Choroid plexus epithelial cell (primary cell): ENCODE measurements around the gene AUTS2.

Source experiments
- DNase-seq: peaks from one replicate; pipeline ENCODE4 v3.0.0-alpha.2; 2010; ENCODE audit warnings: low read depth
- H3K4me3 ChIP-seq: 2 replicates; pipeline ENCODE4 v1.5.1; 2011; ENCODE audit warnings: low read depth, mild to moderate bottlenecking, control low read depth, low read length, moderate library complexity
- CTCF ChIP-seq: conservative IDR thresholded peaks from 2 replicates; pipeline ENCODE4 v1.5.1; 2011; ENCODE audit warnings: low read depth, mild to moderate bottlenecking, control low read depth, inconsistent platforms, low read length, moderate library complexity

Gene AUTS2

GRCh38 chr7:70773406-70773805 is 1175.1 kb downstream of the AUTS2 start:
- H3K4me3 ChIP-seq = no peak overlapping the region
- no peak for TF ChIP-seq CTCF
- no peak for DNase-seq

- TF ChIP-seq CTCF = no peak
- no peak overlapping the region for H3K4me3 ChIP-seq
Measured at GRCh38 chr7:70774950-70775527, 1176.8 kb downstream of the AUTS2 start.

GRCh38 chr7:70775570-70776156 is 1177.4 kb downstream of the AUTS2 start:
- peak; percentile 12 for DNase-seq
- TF ChIP-seq CTCF = no peak
- no peak overlapping the region for H3K4me3 ChIP-seq

More at GRCh38 chr7:70774950-70775527, 1176.8 kb downstream of the AUTS2 start:
- DNase-seq = no peak

GRCh38 chr7:70776627-70777101 is 1178.4 kb downstream of the AUTS2 start:
- no peak for TF ChIP-seq CTCF
- DNase-seq = no peak

GRCh38 chr7:70777251-70777650 is 1179.0 kb downstream of the AUTS2 start:
- no peak for DNase-seq
- no peak overlapping the region for H3K4me3 ChIP-seq
- TF ChIP-seq CTCF = no peak

More at GRCh38 chr7:70776627-70777101, 1178.4 kb downstream of the AUTS2 start:
- H3K4me3 ChIP-seq = no peak overlapping the region

- no peak overlapping the region for H3K4me3 ChIP-seq
- no peak for DNase-seq
- no peak for TF ChIP-seq CTCF
Measured at GRCh38 chr7:70778585-70778984, 1180.3 kb downstream of the AUTS2 start.

- DNase-seq = no peak
- H3K4me3 ChIP-seq = no peak overlapping the region
- no peak for TF ChIP-seq CTCF
Measured at GRCh38 chr7:70779321-70779720, 1181.0 kb downstream of the AUTS2 start.
